Neural progenitor cell (in vitro differentiated cells): ENCODE measurements around the gene MYBPC1. TPM values are rescaled to one million over a fixed set of nuclear protein-coding genes. Genes with fewer than 3 reads are reported as not detected.

Experiments used
- DNase-seq: peaks from one replicate; pipeline ENCODE4 v3.0.0-alpha.2; 2016; ENCODE audit warnings: low spot score
- H2AFZ ChIP-seq: fragments of 200-600 bp; sonication (generic); replicated peaks from 2 replicates; pipeline ENCODE4 v1.6.1; 2016; ENCODE audit warnings: antibody characterized with exemption
- H3F3A ChIP-seq: fragments of 200-600 bp; sonication (generic); 2 replicates; pipeline ENCODE4 v1.6.1; 2016; ENCODE audit warnings: antibody characterized with exemption, low read depth
- H3K27ac ChIP-seq: fragments of 200-600 bp; sonication (generic); 2 replicates; pipeline ENCODE4 v1.5.1; 2016; ENCODE audit warnings: mild to moderate bottlenecking
- H3K27me3 ChIP-seq: fragments of 200-600 bp; sonication (generic); 2 replicates; pipeline ENCODE4 v1.6.1; 2016; ENCODE audit warnings: mild to moderate bottlenecking, moderate library complexity
- H3K36me3 ChIP-seq: fragments of 200-600 bp; sonication (generic); 2 replicates; pipeline ENCODE4 v1.5.1; 2016
- H3K4me1 ChIP-seq: fragments of 200-600 bp; sonication (generic); 2 replicates; pipeline ENCODE4 v1.6.1; 2016; ENCODE audit warnings: mixed run types
- H3K4me2 ChIP-seq: fragments of 200-600 bp; sonication (generic); 2 replicates; pipeline ENCODE4 v1.6.1; 2016
- H3K4me3 ChIP-seq: fragments of 200-600 bp; sonication (generic); 2 replicates; pipeline ENCODE4 v1.5.1; 2016
- H3K79me2 ChIP-seq: fragments of 200-600 bp; sonication (generic); 2 replicates; pipeline ENCODE4 v1.6.1; 2016; ENCODE audit warnings: low read depth
- H3K9ac ChIP-seq: fragments of 200-600 bp; sonication (generic); 2 replicates; pipeline ENCODE4 v1.6.1; 2016
- H3K9me3 ChIP-seq: fragments of 200-600 bp; sonication (generic); 2 replicates; pipeline ENCODE4 v1.5.1; 2016; ENCODE audit warnings: low read depth
- H4K20me1 ChIP-seq: fragments of 200-600 bp; sonication (generic); 2 replicates; pipeline ENCODE4 v1.6.1; 2016; ENCODE audit warnings: low read depth
- H3K27ac Mint-ChIP-seq: 3 replicates; pipeline ENCODE4 v1.8.0; 2021; ENCODE audit warnings: mixed read lengths
- H3K27me3 Mint-ChIP-seq: 2 replicates; pipeline ENCODE4 v1.8.0; 2022; ENCODE audit warnings: low read depth, mild to moderate bottlenecking, inconsistent platforms, moderate library complexity, mixed read lengths; ENCODE audit not compliant: insufficient read depth
- H3K36me3 Mint-ChIP-seq: 3 replicates; pipeline ENCODE4 v1.8.0; 2021; ENCODE audit warnings: mixed read lengths
- H3K4me1 Mint-ChIP-seq: 3 replicates; pipeline ENCODE4 v1.8.0; 2021; ENCODE audit warnings: mixed read lengths
- H3K4me3 Mint-ChIP-seq: 3 replicates; pipeline ENCODE4 v1.8.0; 2021; ENCODE audit warnings: mild to moderate bottlenecking, moderate library complexity, mixed read lengths
- H3K9me3 Mint-ChIP-seq: 3 replicates; pipeline ENCODE4 v1.8.0; 2020; ENCODE audit warnings: mixed read lengths
- EZH2 ChIP-seq: fragments of 200-600 bp; sonication (generic); IDR thresholded peaks from 2 replicates; pipeline ENCODE4 v1.6.1; 2017; ENCODE audit warnings: antibody characterized with exemption, mild to moderate bottlenecking, moderate library complexity
- EZH2phosphoT487 ChIP-seq: fragments of 200-600 bp; sonication (generic); IDR thresholded peaks from 2 replicates; pipeline ENCODE4 v1.6.1; 2017; ENCODE audit warnings: antibody characterized with exemption
- total RNA-seq: library from RNA; depleted of rRNA; stranded (reverse); fragments of >200 nt; gene quantifications from 2 replicates; pipeline ENCODE4 v1.2.3, GENCODE V29; 2015; ENCODE audit warnings: low replicate concordance
- TF ChIP-seq, protein P1 (sequence below): fragments of 200-600 bp; sonication (generic); IDR thresholded peaks from 2 replicates; pipeline ENCODE4 v1.5.1; 2017; ENCODE audit warnings: antibody characterized with exemption, mild to moderate bottlenecking

Gene MYBPC1
- total RNA-seq, 1 donor from 2014 or later: not detected

- Histone ChIP-seq H3K27me3 (no peaks in the 10 kb centered on the region), H2AFZ (no peak overlapping the region), H3K9me3 (no peaks in the 10 kb centered on the region), H3K4me1 (no peaks in the 10 kb centered on the region), H4K20me1 (peaks cover 1% of the 10 kb centered on the region), H3K9ac (no peak overlapping the region), H3K4me3 (no peak overlapping the region), H3K4me2 (no peak overlapping the region), H3K79me2 (no peaks in the 10 kb centered on the region), H3K36me3 (no peaks in the 10 kb centered on the region), H3F3A (no peaks in the 10 kb centered on the region), H3K27ac (no peak overlapping the region)
- Mint-ChIP-seq H3K9me3 (no peaks in the 10 kb centered on the region), H3K4me1 (peaks cover 1% of the 10 kb centered on the region), H3K27ac (no peak overlapping the region), H3K36me3 (no peaks in the 10 kb centered on the region), H3K27me3 (peaks cover 5% of the 10 kb centered on the region), H3K4me3 (no peak overlapping the region)
- TF ChIP-seq, protein P1, sequence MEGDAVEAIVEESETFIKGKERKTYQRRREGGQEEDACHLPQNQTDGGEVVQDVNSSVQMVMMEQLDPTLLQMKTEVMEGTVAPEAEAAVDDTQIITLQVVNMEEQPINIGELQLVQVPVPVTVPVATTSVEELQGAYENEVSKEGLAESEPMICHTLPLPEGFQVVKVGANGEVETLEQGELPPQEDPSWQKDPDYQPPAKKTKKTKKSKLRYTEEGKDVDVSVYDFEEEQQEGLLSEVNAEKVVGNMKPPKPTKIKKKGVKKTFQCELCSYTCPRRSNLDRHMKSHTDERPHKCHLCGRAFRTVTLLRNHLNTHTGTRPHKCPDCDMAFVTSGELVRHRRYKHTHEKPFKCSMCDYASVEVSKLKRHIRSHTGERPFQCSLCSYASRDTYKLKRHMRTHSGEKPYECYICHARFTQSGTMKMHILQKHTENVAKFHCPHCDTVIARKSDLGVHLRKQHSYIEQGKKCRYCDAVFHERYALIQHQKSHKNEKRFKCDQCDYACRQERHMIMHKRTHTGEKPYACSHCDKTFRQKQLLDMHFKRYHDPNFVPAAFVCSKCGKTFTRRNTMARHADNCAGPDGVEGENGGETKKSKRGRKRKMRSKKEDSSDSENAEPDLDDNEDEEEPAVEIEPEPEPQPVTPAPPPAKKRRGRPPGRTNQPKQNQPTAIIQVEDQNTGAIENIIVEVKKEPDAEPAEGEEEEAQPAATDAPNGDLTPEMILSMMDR: no peak
- no peak for TF ChIP-seq EZH2
- no peak for TF ChIP-seq EZH2phosphoT487
- no peak for DNase-seq
Measured at GRCh38 chr12:101707131-101707782, 112.5 kb downstream of the MYBPC1 start.

DNA sequence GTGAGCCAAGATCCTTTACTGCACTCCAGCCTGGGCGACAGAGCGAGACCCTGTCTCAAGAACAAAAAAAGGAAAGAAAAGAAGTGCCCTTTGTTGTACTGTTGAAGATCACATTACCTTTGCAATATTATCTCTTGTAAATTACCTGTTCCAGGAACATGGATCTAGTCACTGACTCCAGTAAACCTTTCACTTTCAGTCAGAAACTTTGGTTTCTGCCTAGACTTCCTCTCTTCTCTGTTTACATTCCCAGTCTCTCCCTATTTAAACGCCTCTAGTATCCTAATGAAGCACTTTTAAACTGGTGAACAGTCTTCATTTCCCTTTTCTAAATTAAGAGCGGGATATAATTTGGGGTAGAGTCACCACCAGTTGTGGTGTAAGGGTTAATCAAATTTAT lies 115.5 kb downstream of the MYBPC1 start:
- Histone ChIP-seq H3K27ac (no peak overlapping the region), H3K4me2 (no peak overlapping the region), H3K27me3 (no peaks in the 10 kb centered on the region), H3F3A (no peaks in the 10 kb centered on the region), H2AFZ (no peak overlapping the region), H3K9ac (no peak overlapping the region), H3K79me2 (no peaks in the 10 kb centered on the region), H3K4me1 (no peaks in the 10 kb centered on the region), H3K9me3 (no peaks in the 10 kb centered on the region), H3K36me3 (no peaks in the 10 kb centered on the region), H3K4me3 (no peak overlapping the region), H4K20me1 (no peaks in the 10 kb centered on the region)
- Mint-ChIP-seq H3K27ac (no peak overlapping the region), H3K27me3 (peaks cover 3% of the 10 kb centered on the region), H3K4me3 (no peak overlapping the region), H3K4me1 (peaks cover 19% of the 10 kb centered on the region), H3K9me3 (no peaks in the 10 kb centered on the region), H3K36me3 (no peaks in the 10 kb centered on the region)
- no peak for DNase-seq
- TF ChIP-seq, protein P1: no peak
- TF ChIP-seq EZH2phosphoT487 (no peak), EZH2 (no peak)

- Mint-ChIP-seq H3K27me3 (peaks cover 3% of the 10 kb centered on the region), H3K27ac (peak overlapping the region; percentile 92), H3K4me3 (peak overlapping the region; percentile 67), H3K9me3 (no peaks in the 10 kb centered on the region), H3K4me1 (peaks cover 19% of the 10 kb centered on the region), H3K36me3 (no peaks in the 10 kb centered on the region)
- Histone ChIP-seq H3K4me2 (no peak overlapping the region), H3K4me1 (no peaks in the 10 kb centered on the region), H3F3A (no peaks in the 10 kb centered on the region), H3K4me3 (no peak overlapping the region), H3K27ac (no peak overlapping the region), H3K36me3 (no peaks in the 10 kb centered on the region), H4K20me1 (no peaks in the 10 kb centered on the region), H3K79me2 (no peaks in the 10 kb centered on the region), H3K27me3 (no peaks in the 10 kb centered on the region), H2AFZ (no peak overlapping the region), H3K9me3 (no peaks in the 10 kb centered on the region), H3K9ac (no peak overlapping the region)
- TF ChIP-seq, protein P1: no peak
- TF ChIP-seq EZH2phosphoT487 (no peak), EZH2 (no peak)
- peak; percentile 4 for DNase-seq
Measured at GRCh38 chr12:101713059-101713682, 118.4 kb downstream of the MYBPC1 start.
